Activated CD8-positive, alpha-beta memory T cell treated with anti-CD3 and anti-CD28 coated beads for 24 hours (primary cell): ENCODE results near the gene TMEM236.

Source experiments
- DNase-seq: peaks from one replicate; pipeline ENCODE4 v3.0.0-alpha.2; 2020

TMEM236 gene

GRCh38 chr10:17789396-17789795 lies 37.4 kb downstream of the TMEM236 start:
- no peak for DNase-seq

DNA sequence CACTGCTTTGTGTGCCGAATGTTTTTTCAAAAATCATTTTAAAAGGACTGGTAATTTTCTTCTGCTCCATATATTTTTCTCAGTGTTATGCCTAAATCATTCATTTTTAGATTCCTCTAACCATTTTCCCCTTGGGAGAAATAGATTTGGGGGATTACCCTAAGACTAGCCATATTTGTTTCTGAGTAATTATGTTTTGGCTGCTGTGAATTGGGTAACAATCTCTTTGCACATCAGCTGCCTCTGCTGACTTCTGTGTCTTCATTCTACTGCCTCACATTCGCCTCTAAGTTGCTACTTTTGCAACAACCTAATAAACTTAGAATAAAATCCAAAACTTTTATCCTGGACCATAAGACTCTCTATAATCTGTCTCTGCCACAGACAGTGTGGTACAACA lies 38.6 kb downstream of the TMEM236 start:
- no peak for DNase-seq

GRCh38 chr10:17792991-17793390 lies 41.0 kb downstream of the TMEM236 start:
- DNase-seq = no peak

DNA sequence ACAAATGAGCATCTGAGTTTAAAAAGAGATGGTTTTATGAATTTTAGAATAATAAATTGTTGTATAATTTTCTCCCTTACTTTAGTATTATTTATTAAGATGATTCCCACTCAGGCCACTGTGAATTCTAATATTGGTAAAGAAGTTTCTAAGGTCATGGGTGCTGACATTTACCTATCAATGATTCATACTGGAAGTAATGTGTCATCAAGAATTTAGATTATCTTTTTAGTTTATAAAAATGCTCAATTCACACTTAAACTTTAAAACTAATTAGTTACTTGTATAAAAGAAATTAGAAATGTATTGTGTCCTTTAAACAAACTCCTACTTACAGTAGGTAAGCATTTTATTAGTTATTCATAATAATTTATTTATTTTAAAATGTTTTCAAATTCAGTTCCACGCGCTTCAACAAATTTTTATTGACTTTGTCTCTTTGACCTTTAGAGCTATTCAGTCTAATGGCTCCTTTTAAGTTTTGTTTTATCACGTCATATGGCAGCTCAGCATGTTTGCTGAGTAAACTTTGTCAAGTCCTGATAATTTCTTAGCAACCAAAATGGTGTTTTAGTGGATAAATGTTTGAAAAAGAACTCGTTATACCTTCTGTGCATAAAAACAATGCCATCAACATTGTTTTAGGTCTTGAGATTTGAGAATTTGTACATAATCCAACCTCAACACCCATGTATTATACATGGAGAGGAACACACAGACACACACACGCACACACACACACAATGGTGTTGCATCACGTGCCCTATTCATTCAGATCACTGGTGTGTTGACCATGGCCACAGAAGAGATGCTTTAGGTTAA lies 42.0 kb downstream of the TMEM236 start:
- DNase-seq = no peak

GRCh38 chr10:17795083-17795482 lies 43.1 kb downstream of the TMEM236 start:
- no peak for DNase-seq

GRCh38 chr10:17795813-17796594 lies 44.0 kb downstream of the TMEM236 start:
- no peak for DNase-seq

GRCh38 chr10:17801507-17801906 lies 49.5 kb downstream of the TMEM236 start:
- no peak for DNase-seq

DNA sequence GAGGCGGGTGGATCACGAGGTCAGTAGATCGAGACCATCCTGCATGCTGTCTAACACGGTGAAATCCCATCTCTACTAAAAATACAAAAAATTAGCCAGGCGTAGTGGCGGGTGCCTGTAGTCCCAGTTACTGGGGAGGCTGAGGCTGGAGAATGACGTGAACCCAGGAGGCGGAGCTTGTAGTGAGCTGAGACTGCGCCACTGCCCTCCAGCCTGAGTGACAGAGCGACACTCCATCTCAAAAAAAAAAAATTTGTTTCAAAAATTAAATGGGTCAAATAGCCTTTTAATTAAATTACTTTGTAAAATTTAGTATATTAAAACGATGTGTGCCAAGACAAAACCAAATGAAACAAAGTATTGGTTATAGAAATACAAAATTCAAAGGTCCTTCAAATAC lies 50.3 kb downstream of the TMEM236 start:
- DNase-seq = no peak

DNA sequence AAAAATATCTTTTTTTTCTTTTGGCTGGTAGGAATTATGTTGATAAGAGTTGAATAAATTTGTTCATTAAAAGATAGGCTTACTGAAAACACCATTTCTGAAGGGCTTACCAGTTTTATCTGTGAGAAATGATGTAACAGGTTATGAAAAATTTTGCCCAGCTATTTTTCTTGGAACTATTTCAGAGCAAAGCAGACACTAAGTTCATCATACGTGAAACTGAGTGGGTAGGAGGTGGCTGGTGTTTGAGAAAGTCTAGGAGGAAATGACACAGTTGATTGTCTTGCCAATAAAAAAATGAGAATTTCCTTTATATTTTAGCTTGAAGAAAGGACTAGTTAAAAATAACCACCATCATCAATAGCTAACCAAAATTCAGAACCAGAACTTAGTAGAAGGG lies 51.0 kb downstream of the TMEM236 start:
- DNase-seq = no peak

DNA sequence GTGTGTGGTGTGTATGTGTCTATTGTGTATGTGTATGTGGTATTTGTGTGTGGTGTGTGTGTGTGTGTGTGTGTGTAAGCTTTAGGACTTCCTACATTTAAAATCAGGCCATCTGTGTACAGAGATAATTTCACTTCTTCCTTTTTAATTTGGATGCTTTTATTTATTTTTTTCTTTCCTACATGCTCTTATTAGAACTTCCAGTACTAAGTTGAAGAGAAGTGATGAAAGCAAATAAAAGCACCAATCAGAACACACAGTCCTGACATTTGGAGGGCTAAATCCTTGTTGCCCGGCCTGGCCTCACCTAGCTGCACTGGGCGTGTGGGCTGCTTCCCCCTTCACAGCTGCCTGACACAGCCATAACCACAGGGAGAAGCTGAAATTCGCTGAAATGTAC lies 53.3 kb downstream of the TMEM236 start:
- no peak for DNase-seq

- peak; percentile 60 for DNase-seq
These were observed 54.0 kb downstream of the TMEM236 start for GRCh38 chr10:17805921-17806577.

DNA sequence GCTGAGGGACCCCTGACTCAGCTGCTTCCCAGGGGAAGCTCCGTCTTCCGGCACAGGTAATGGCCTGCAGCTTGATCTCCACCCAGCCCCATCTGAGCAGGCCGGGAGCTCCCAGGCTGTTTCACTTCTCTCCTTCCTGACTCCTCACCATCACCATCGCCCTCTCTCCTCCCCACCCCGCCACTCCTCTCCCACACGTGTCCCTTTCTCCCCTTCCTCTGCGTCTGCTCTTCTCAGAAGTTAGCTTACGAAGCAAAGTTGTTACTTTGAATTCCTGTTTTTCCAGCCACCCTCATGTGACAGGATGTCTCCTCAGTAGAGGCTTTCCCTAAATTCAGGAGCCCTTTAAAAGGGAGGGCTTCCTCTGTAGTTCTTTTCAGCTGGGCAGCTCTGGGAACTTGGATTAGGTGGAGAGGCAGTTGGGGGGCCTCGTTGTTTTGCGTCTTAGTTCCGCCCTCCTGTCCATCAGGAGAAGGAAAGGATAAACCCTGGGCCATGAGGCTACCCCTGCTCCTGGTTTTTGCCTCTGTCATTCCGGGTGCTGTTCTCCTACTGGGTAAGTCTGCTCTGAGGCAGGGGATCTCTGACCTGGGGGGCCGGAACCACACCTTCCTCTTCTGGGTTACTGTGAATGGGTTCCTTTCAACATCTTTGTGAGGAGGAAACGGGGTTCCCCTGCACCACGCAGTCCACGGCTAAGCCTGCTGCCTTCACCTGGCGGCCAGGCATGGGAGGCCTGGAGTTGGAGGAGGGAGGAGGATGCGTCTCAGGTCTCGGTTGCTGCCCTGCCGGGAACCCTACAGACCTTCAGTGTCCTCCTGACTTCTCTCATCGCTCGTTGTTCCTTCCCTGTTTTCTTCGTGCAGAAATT lies 57.2 kb downstream of the TMEM236 start, which contains the start of gene MRC1:
Gene MRC1, plus strand, starts transcription at position 378 of the 871 bp plus-strand sequence. Its CDS starts 118 bp downstream, at position 496.
- DNase-seq = no peak

- no peak for DNase-seq
These were observed 59.3 kb downstream of the TMEM236 start for GRCh38 chr10:17811146-17811865.

DNA sequence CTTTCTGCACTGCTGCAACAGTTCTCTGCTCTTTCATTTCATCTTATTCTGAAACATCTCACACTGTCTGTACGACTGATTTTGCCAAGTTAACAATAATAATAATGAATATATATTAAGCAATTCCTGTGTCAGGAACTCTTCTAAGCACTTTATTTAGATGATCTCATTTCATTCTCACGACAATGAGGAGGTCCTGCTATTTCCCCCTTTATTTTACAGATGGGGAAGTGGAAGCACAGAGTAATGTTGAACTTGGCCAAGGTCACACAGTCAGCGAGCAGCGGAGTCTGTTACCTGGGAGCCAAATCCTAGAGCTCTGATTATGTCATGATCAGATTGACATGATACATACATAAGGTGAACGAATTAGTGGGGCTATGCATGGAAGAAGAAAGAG lies 63.0 kb downstream of the TMEM236 start:
- no peak for DNase-seq

GRCh38 chr10:17816199-17816598 lies 64.2 kb downstream of the TMEM236 start:
- no peak for DNase-seq

GRCh38 chr10:17817316-17817715 lies 65.3 kb downstream of the TMEM236 start:
- no peak for DNase-seq

GRCh38 chr10:17817790-17818189 lies 65.8 kb downstream of the TMEM236 start:
- no peak for DNase-seq

GRCh38 chr10:17819836-17820235 lies 67.8 kb downstream of the TMEM236 start:
- DNase-seq = no peak

- no peak for DNase-seq
These were observed 68.9 kb downstream of the TMEM236 start for GRCh38 chr10:17820943-17821342.

GRCh38 chr10:17821893-17822292 lies 69.9 kb downstream of the TMEM236 start:
- no peak for DNase-seq

- no peak for DNase-seq
These were observed 79.3 kb downstream of the TMEM236 start for GRCh38 chr10:17831341-17831740.

DNA sequence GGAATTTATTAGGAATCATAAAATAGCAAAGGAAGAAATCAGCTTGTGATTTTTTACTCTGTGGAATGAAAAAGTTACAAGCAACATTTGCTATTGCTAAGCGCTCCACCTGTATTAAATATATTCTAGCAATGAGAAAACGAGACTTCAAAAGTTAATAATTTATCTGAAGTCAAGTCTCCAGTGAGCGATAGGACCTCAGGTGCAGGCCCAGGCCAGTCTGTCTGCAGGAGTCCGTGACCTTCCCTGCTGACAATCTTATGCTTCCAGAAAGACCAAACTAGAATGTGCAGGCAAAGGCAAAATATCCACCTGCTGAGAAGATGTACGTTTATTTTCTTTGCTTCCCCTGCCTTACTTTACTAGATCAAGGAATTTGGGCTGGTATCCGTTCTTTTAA lies 79.9 kb downstream of the TMEM236 start:
- no peak for DNase-seq
